GM12878 (cell line): ENCODE results near the gene CCDC27. TPM values are rescaled to one million over a fixed set of nuclear protein-coding genes. Genes with fewer than 3 reads are reported as not detected.

Experiments
- CEBPB ChIP-seq, 2 experiments: fragments of 150-350 bp in 1 of 2; IDR thresholded peaks; 2 replicates each; pipeline ENCODE4 v1.6.1; 2012 to 2014; ENCODE audit warnings: low read depth in 2 of 2, low read length in 2 of 2, borderline replicate concordance in 1 of 2, inconsistent platforms in 1 of 2
- CHD4 ChIP-seq: fragments of 200-600 bp; sonication (generic); IDR thresholded peaks from 2 replicates; pipeline ENCODE4 v1.6.1; 2016; ENCODE audit warnings: mild to moderate bottlenecking
- CREM ChIP-seq: IDR thresholded peaks from 2 replicates; pipeline ENCODE4 v1.6.1; 2014; ENCODE audit warnings: antibody characterized with exemption, low read depth
- E2F4 ChIP-seq: IDR thresholded peaks from 2 replicates; pipeline ENCODE4 v1.6.1; 2012; ENCODE audit warnings: low read depth, low read length, improper control_type of control experiment
- EGR1 ChIP-seq, 2 experiments: IDR thresholded peaks; 1 replicate in 1 of 2; 2 replicates in 1 of 2; pipeline ENCODE4 v1.6.1; 2011 to 2012; ENCODE audit warnings: low read depth in 2 of 2, low read length in 2 of 2, borderline replicate concordance in 1 of 2, mild to moderate bottlenecking in 1 of 2, moderate library complexity in 1 of 2
- KLF5 ChIP-seq: fragments of 450-650 bp; IDR thresholded peaks from 2 replicates; pipeline ENCODE4 v1.6.1; 2014; ENCODE audit warnings: mild to moderate bottlenecking; ENCODE audit not compliant: partially characterized antibody
- POLR2A ChIP-seq: IDR thresholded peaks from 2 replicates; pipeline ENCODE4 v1.6.1; 2011; ENCODE audit warnings: low read depth, mild to moderate bottlenecking, low read length
- PRDM15 ChIP-seq: fragments of 450-650 bp; formaldehyde crosslinking; IDR thresholded peaks from 2 replicates; pipeline ENCODE4 v1.4.0; 2020; ENCODE audit warnings: mild to moderate bottlenecking, moderate library complexity
- SP1 ChIP-seq: IDR thresholded peaks from one replicate; pipeline ENCODE4 v1.6.1; 2011; ENCODE audit warnings: low read depth, low read length
- USF2 ChIP-seq: IDR thresholded peaks from 2 replicates; pipeline ENCODE4 v1.6.1; 2011; ENCODE audit warnings: low read depth, low read length, improper control_type of control experiment, borderline replicate concordance
- ZNF622 ChIP-seq: fragments of 450-650 bp; IDR thresholded peaks from 2 replicates; pipeline ENCODE4 v1.6.1; 2017; ENCODE audit warnings: mild to moderate bottlenecking, inconsistent platforms
- polyA plus RNA-seq, 11 experiments: library from polyadenylated mRNA; depleted of rRNA in 4 of 11; unstranded in 6 of 11; stranded (reverse) in 5 of 11; fragments of >200 nt; fragmentation: Nextera tagmentation in 4 of 11; fragmentation: Illumina TruSeq in 1 of 11; extraction: Ambion mirVana in 4 of 11; extraction: Trizol in 1 of 11; gene quantifications; 1 replicate in 1 of 11; 2 replicates in 10 of 11; pipeline versions ENCODE4 v1.2.1 to v1.2.3, GENCODE V29; 2011 to 2016; ENCODE audit warnings: inconsistent platforms in 2 of 11, missing spikeins in 2 of 11, low read depth in 1 of 11
- total RNA-seq, 4 experiments: library from RNA; depleted of rRNA in 3 of 4; stranded (reverse); fragments of >200 nt in 3 of 4; fragmentation: Illumina TruSeq in 1 of 4; extraction: Trizol in 1 of 4; gene quantifications; 2 replicates each; pipeline versions ENCODE4 v1.2.1 to v1.2.3, GENCODE V29; 2013 to 2021

CCDC27 gene
- total and polyA plus RNA-seq, 10 of the 15 experiments (the other 5 are each of a cell fraction or from before 2014, with no cell fraction given), result 0.05 TPM; not detected in 9

GRCh38 chr1:3735027-3735681 lies 17.1 kb upstream of the CCDC27 start (continued):
- TF ChIP-seq SP1, result no peak
- TF ChIP-seq CEBPB (IDR thresholded peaks at IDR 0.05; ENCODE audit: borderline replicate concordance in 1 of 2, low read depth in 2 of 2, low read length in 2 of 2), result no peak
- no peak for TF ChIP-seq PRDM15 (CRISPR knock-in tag)
- TF ChIP-seq E2F4, result no peak
- no peak for TF ChIP-seq CREM
- no peak for TF ChIP-seq USF2
- TF ChIP-seq EGR1 (IDR thresholded peaks at IDR 0.05; ENCODE audit: borderline replicate concordance in 1 of 2, low read depth in 2 of 2, low read length in 2 of 2), result no peak
- TF ChIP-seq ZNF622, result no peak
- no peak for TF ChIP-seq POLR2A
- no peak for TF ChIP-seq KLF5
- TF ChIP-seq CHD4, result no peak
- TF ChIP-seq, all 136 proteins: peak for 0
